Thyroid gland (tissue), 4 donors: ENCODE data around the gene C16orf74.

ENCODE experiments used
- CTCF ChIP-seq, 6 experiments: fragments of 200-600 bp in 3 of 6; fragments of 450-650 bp in 3 of 6; sonication (generic) in 3 of 6; IDR thresholded peaks; one replicate each; pipeline ENCODE4 v1.5.1; 2016 to 2019; ENCODE audit warnings: antibody characterized with exemption in 6 of 6, mild to moderate bottlenecking in 2 of 6, inconsistent platforms in 1 of 6, moderate library complexity in 1 of 6
- POLR2A ChIP-seq, 2 donors: fragments of 450-650 bp; IDR thresholded peaks; one replicate each; pipeline ENCODE4 v1.6.1; 2017; ENCODE audit warnings: antibody characterized with exemption in 2 of 2, mild to moderate bottlenecking in 2 of 2, moderate library complexity in 1 of 2

- TF ChIP-seq CTCF (IDR thresholded peaks at IDR 0.05) (no peak), POLR2A (IDR thresholded peaks at IDR 0.05) (no peak)
Measured at GRCh38 chr16:85749771-85750145, 1.1 kb downstream of the C16orf74 start.
